ENCODE results near the gene SKIC2. TPM values are rescaled to one million over a fixed set of nuclear protein-coding genes. Genes with fewer than 3 reads are reported as not detected.

SKIC2 gene
- total and polyA plus RNA-seq, 2 donors (not counting 1 experiment from before 2014, with no cell fraction given), result 21.6 to 58.0 TPM

DNA sequence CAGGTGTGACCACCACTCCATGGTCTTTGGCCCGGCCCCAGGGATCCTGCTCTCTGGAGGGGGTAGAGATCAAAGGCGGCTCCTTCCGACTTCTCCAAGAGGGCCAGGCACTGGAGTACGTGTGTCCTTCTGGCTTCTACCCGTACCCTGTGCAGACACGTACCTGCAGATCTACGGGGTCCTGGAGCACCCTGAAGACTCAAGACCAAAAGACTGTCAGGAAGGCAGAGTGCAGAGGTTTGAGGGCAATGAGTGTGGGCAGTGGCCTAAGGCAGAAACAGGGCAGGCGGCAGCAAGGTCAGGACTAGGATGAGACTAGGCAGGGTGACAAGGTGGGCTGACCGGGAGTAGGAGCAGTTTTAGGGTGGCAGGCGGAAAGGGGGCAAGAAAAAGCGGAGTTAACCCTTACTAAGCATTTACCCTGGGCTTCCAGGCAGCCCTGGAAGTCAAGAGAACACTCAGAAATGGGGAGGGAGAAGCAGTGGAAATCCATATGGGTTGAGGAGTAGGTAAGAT is 12.5 kb upstream of the SKIC2 start:
- Histone ChIP-seq H3K4me3 (replicated peaks in 1 of 4; ENCODE audit: control extremely low read depth in 1 of 4, insufficient read depth in 1 of 4, low read depth in 3 of 4, low read length in 4 of 4) (peak overlapping the region in 1 of 4 experiments; percentile 35), H3K36me3 (ENCODE audit: control insufficient read depth, insufficient read depth, low read length) (peaks cover 2% of the 10 kb centered on the region), H3K4me1 (ENCODE audit: control insufficient read depth, extremely low read depth, insufficient read depth, low read length) (peaks cover 12% of the 10 kb centered on the region), H3K27me3 (ENCODE audit: control insufficient read depth, insufficient read depth, low read length) (peaks cover 4% of the 10 kb centered on the region), H3K9ac (ENCODE audit: insufficient read depth, low read length) (no peak overlapping the region), H2AFZ (ENCODE audit: low read length) (no peak overlapping the region), H3K9me3 (ENCODE audit: control insufficient read depth, insufficient read depth, low read depth, low read length) (no peaks in the 10 kb centered on the region), H4K20me1 (ENCODE audit: control insufficient read depth, extremely low read depth, insufficient read depth, low read length) (no peaks in the 10 kb centered on the region), H3K4me2 (ENCODE audit: extremely low read depth, insufficient read depth, low read length) (peak overlapping the region; percentile 100), H3K79me2 (ENCODE audit: control insufficient read depth, insufficient read depth, low read length) (no peaks in the 10 kb centered on the region), H3K27ac (ENCODE audit: insufficient read depth, low read length) (peak overlapping the region; percentile 80)
- no peak for DNase-seq (ENCODE audit: low read depth in 2 of 2)
- TF ChIP-seq, protein P1, sequence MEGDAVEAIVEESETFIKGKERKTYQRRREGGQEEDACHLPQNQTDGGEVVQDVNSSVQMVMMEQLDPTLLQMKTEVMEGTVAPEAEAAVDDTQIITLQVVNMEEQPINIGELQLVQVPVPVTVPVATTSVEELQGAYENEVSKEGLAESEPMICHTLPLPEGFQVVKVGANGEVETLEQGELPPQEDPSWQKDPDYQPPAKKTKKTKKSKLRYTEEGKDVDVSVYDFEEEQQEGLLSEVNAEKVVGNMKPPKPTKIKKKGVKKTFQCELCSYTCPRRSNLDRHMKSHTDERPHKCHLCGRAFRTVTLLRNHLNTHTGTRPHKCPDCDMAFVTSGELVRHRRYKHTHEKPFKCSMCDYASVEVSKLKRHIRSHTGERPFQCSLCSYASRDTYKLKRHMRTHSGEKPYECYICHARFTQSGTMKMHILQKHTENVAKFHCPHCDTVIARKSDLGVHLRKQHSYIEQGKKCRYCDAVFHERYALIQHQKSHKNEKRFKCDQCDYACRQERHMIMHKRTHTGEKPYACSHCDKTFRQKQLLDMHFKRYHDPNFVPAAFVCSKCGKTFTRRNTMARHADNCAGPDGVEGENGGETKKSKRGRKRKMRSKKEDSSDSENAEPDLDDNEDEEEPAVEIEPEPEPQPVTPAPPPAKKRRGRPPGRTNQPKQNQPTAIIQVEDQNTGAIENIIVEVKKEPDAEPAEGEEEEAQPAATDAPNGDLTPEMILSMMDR (conservative IDR thresholded peaks at IDR 0.05 in 1 of 2, IDR thresholded peaks at IDR 0.05 in 1 of 2; ENCODE audit: low read depth in 1 of 2, low read length in 2 of 2), result no peak
- no peak for TF ChIP-seq EZH2 (IDR thresholded peaks at IDR 0.05; ENCODE audit: low read length, missing control alignments)

DNA sequence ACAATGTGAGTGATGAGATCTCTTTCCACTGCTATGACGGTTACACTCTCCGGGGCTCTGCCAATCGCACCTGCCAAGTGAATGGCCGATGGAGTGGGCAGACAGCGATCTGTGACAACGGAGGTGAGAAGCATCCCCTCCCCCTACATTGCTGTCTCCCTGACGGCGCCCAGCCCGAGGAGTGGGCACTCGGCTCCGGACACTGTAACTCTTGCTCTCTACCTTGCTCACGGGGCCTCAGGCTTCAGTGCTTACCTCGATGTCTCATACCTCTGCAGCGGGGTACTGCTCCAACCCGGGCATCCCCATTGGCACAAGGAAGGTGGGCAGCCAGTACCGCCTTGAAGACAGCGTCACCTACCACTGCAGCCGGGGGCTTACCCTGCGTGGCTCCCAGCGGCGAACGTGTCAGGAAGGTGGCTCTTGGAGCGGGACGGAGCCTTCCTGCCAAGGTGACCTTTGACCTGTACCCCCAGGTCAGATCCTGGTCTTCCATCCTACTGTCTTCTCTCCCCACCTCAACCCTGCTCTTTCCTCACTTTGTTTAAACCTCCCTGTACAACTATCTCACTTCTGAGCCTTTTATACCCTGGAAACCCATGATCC is 11.8 kb upstream of the SKIC2 start:
- peaks cover 4% of the 10 kb centered on the region for H3K27me3 ChIP-seq (ENCODE audit: control insufficient read depth, insufficient read depth, low read length)
- H2AFZ ChIP-seq (ENCODE audit: low read length), result no peak overlapping the region
- no peak overlapping the region for H3K9ac ChIP-seq (ENCODE audit: insufficient read depth, low read length)
- H3K79me2 ChIP-seq (ENCODE audit: control insufficient read depth, insufficient read depth, low read length), result no peaks in the 10 kb centered on the region
- H3K27ac ChIP-seq (ENCODE audit: insufficient read depth, low read length), result no peak overlapping the region
- no peaks in the 10 kb centered on the region for H3K9me3 ChIP-seq (ENCODE audit: control insufficient read depth, insufficient read depth, low read depth, low read length)
- H3K4me3 ChIP-seq (replicated peaks in 1 of 4; ENCODE audit: control extremely low read depth in 1 of 4, insufficient read depth in 1 of 4, low read depth in 3 of 4, low read length in 4 of 4), result no peak overlapping the region
- peaks cover 12% of the 10 kb centered on the region for H3K4me1 ChIP-seq (ENCODE audit: control insufficient read depth, extremely low read depth, insufficient read depth, low read length)
- no peak for DNase-seq (ENCODE audit: low read depth in 2 of 2)
- peaks cover 5% of the 10 kb centered on the region for H3K36me3 ChIP-seq (ENCODE audit: control insufficient read depth, insufficient read depth, low read length)
- H4K20me1 ChIP-seq (ENCODE audit: control insufficient read depth, extremely low read depth, insufficient read depth, low read length), result no peaks in the 10 kb centered on the region
- TF ChIP-seq EZH2 (IDR thresholded peaks at IDR 0.05; ENCODE audit: low read length, missing control alignments), result no peak
- TF ChIP-seq, protein P1 (conservative IDR thresholded peaks at IDR 0.05 in 1 of 2, IDR thresholded peaks at IDR 0.05 in 1 of 2; ENCODE audit: low read depth in 1 of 2, low read length in 2 of 2), result no peak
- no peak overlapping the region for H3K4me2 ChIP-seq (ENCODE audit: extremely low read depth, insufficient read depth, low read length)

GRCh38 chr6:31947864-31948263 is 11.1 kb upstream of the SKIC2 start:
- Histone ChIP-seq H4K20me1 (ENCODE audit: control insufficient read depth, extremely low read depth, insufficient read depth, low read length) (no peaks in the 10 kb centered on the region), H3K4me1 (ENCODE audit: control insufficient read depth, extremely low read depth, insufficient read depth, low read length) (peaks cover 12% of the 10 kb centered on the region), H3K27me3 (ENCODE audit: control insufficient read depth, insufficient read depth, low read length) (peaks cover 2% of the 10 kb centered on the region), H3K9ac (ENCODE audit: insufficient read depth, low read length) (no peak overlapping the region), H3K36me3 (ENCODE audit: control insufficient read depth, insufficient read depth, low read length) (peaks cover 7% of the 10 kb centered on the region), H3K79me2 (ENCODE audit: control insufficient read depth, insufficient read depth, low read length) (no peaks in the 10 kb centered on the region), H3K9me3 (ENCODE audit: control insufficient read depth, insufficient read depth, low read depth, low read length) (no peaks in the 10 kb centered on the region), H2AFZ (ENCODE audit: low read length) (no peak overlapping the region), H3K27ac (ENCODE audit: insufficient read depth, low read length) (no peak overlapping the region), H3K4me3 (replicated peaks in 1 of 4; ENCODE audit: control extremely low read depth in 1 of 4, insufficient read depth in 1 of 4, low read depth in 3 of 4, low read length in 4 of 4) (no peak overlapping the region), H3K4me2 (ENCODE audit: extremely low read depth, insufficient read depth, low read length) (no peak overlapping the region)
- no peak for DNase-seq (ENCODE audit: low read depth in 2 of 2)
- no peak for TF ChIP-seq EZH2 (IDR thresholded peaks at IDR 0.05; ENCODE audit: low read length, missing control alignments)
- TF ChIP-seq, protein P1 (conservative IDR thresholded peaks at IDR 0.05 in 1 of 2, IDR thresholded peaks at IDR 0.05 in 1 of 2; ENCODE audit: low read depth in 1 of 2, low read length in 2 of 2), result no peak

Data from fibroblast of lung (primary cell).